Lower leg skin (tissue), 4 donors: Measurements from ENCODE around the gene ZNF19. TPM values are rescaled to one million over a fixed set of nuclear protein-coding genes. Genes with fewer than 3 reads are reported as not detected.

Experiments used
- DNase-seq, 2 donors: peaks; one replicate each; pipeline ENCODE4 v3.0.0-alpha.2; 2019; ENCODE audit warnings: low spot score in 2 of 2
- H3K4me3 ChIP-seq: fragments of 200-600 bp; sonication (generic); 2 replicates; pipeline ENCODE4 v1.5.1; 2017; ENCODE audit warnings: mild to moderate bottlenecking, low read depth; ENCODE audit not compliant: poor library complexity, severe bottlenecking
- CTCF ChIP-seq, 3 donors: fragments of 450-650 bp; IDR thresholded peaks; one replicate each; pipeline ENCODE4 v1.5.1; 2016; ENCODE audit warnings: antibody characterized with exemption in 3 of 3, mild to moderate bottlenecking in 3 of 3, moderate library complexity in 2 of 3
- POLR2A ChIP-seq, 2 donors: fragments of 450-650 bp; IDR thresholded peaks; one replicate each; pipeline ENCODE4 v1.6.1; 2016 to 2017; ENCODE audit warnings: antibody characterized with exemption in 2 of 2, mild to moderate bottlenecking in 1 of 2, moderate library complexity in 1 of 2
- WGBS, 2 donors: methylation state at CpG; one replicate each; pipeline ENCODE4 v1.1.5; 2018; 5-methylcytosine and 5-hydroxymethylcytosine counted together
- intact Hi-C: fragments of 100-400 bp; cut with DNase I; formaldehyde crosslinking; loops from one replicate; pipeline ENCODE4 v1.15.0; 2023; ENCODE audit warnings: low total_unique reads
- total RNA-seq, 4 donors: library from RNA; depleted of rRNA; stranded (reverse); fragments of >200 nt; gene quantifications; one replicate each; pipeline ENCODE4 v1.1.0, GENCODE V29; 2016

Gene ZNF19
- total RNA-seq, 4 donors from 2014 or later: 0.84 to 4.2 (median 2.5) TPM

- DNase-seq: peak; percentile 79 to 96
- H3K4me3 ChIP-seq: peak within 1 kb of the TSS; percentile 98
- 1% methylated on average over 38 to 47 of the region's 52 CpGs for WGBS, 2 donors
- intact Hi-C loops: no loop called here
- no peak for TF ChIP-seq CTCF (IDR thresholded peaks at IDR 0.05)
- no peak for TF ChIP-seq POLR2A (IDR thresholded peaks at IDR 0.05)
These were observed 27.2 kb downstream of the ZNF19 start, which contains the start of gene ZNF23 for GRCh38 chr16:71461686-71462648. Gene ZNF23, minus strand, starts transcription at chr16:71462247. Its CDS starts 5,451 bp downstream, at chr16:71456796.

GRCh38 chr16:71460941-71461340, 28.2 kb downstream of the ZNF19 start:
- WGBS, 2 donors: 92% methylated on average over 1 of the region's 1 CpG

GRCh38 chr16:71460236-71460635, 28.9 kb downstream of the ZNF19 start:
- intact Hi-C loops: no loop called here
- H3K4me3 ChIP-seq: no peak overlapping the region
- DNase-seq: no peak
- 79 to 86% methylated on average over 4 of the region's 4 CpGs for WGBS, 2 donors
- TF ChIP-seq CTCF (IDR thresholded peaks at IDR 0.05) (no peak), POLR2A (IDR thresholded peaks at IDR 0.05) (no peak)

More at GRCh38 chr16:71460941-71461340, 28.2 kb downstream of the ZNF19 start:
- no peak overlapping the region for H3K4me3 ChIP-seq
- no peak for TF ChIP-seq CTCF (IDR thresholded peaks at IDR 0.05)
- DNase-seq: no peak
- intact Hi-C loops: no loop called here

GRCh38 chr16:71459510-71459909, 29.6 kb downstream of the ZNF19 start:
- DNase-seq: no peak
- no peak overlapping the region for H3K4me3 ChIP-seq
- TF ChIP-seq CTCF (IDR thresholded peaks at IDR 0.05) (no peak), POLR2A (IDR thresholded peaks at IDR 0.05) (no peak)
- intact Hi-C loops: no loop called here

- intact Hi-C loops: no loop called here
- H3K4me3 ChIP-seq: no peak overlapping the region
- TF ChIP-seq CTCF (IDR thresholded peaks at IDR 0.05) (no peak), POLR2A (IDR thresholded peaks at IDR 0.05) (no peak)
- WGBS, 2 donors: 87 to 93% methylated on average over 4 of the region's 4 CpGs
- DNase-seq: no peak
These were observed 32.3 kb downstream of the ZNF19 start for GRCh38 chr16:71456801-71457200.
